PFSK-1 (cell line): ENCODE measurements around the gene KIF18A. TPM values are rescaled to one million over a fixed set of nuclear protein-coding genes. Genes with fewer than 3 reads are reported as not detected.

Experiments
- FOXP2 ChIP-seq: optimal IDR thresholded peaks from 2 replicates; pipeline ENCODE3; 2011; ENCODE audit warnings: borderline replicate concordance, control low read depth, inconsistent platforms; ENCODE audit not compliant: insufficient read depth; ENCODE audit errors: extremely low read length, extremely low read depth
- POLR2AphosphoS5 ChIP-seq: IDR thresholded peaks from 2 replicates; pipeline ENCODE4 v1.6.1; 2012; ENCODE audit warnings: low read depth, mild to moderate bottlenecking, control low read depth, low read length, moderate library complexity
- SIN3A ChIP-seq: IDR thresholded peaks from 2 replicates; pipeline ENCODE4 v1.6.1; 2012; ENCODE audit warnings: mild to moderate bottlenecking, low read length, moderate library complexity, borderline replicate concordance; ENCODE audit not compliant: insufficient read depth
- TAF1 ChIP-seq: IDR thresholded peaks from 2 replicates; pipeline ENCODE4 v1.6.1; 2012; ENCODE audit warnings: low read length, control low read depth, borderline replicate concordance; ENCODE audit not compliant: insufficient read depth
- polyA plus RNA-seq: library from polyadenylated mRNA; unstranded; fragments of >200 nt; gene quantifications from one replicate; pipeline ENCODE4 v1.2.1, GENCODE V29; 2012; ENCODE audit warnings: low read depth, missing spikeins; ENCODE audit not compliant: insufficient read length
- TF ChIP-seq, protein P1 (sequence below), 2 experiments: IDR thresholded peaks; 2 replicates each; pipeline versions ENCODE4 v1.6.1 to v1.8.0; 2011 to 2012; ENCODE audit warnings: low read depth in 2 of 2, low read length in 2 of 2, control low read depth in 1 of 2, inconsistent platforms in 1 of 2, mild to moderate bottlenecking in 1 of 2, moderate library complexity in 1 of 2; ENCODE audit not compliant: insufficient read depth in 1 of 2

The KIF18A gene
- polyA plus RNA-seq, result 2.5 TPM

DNA sequence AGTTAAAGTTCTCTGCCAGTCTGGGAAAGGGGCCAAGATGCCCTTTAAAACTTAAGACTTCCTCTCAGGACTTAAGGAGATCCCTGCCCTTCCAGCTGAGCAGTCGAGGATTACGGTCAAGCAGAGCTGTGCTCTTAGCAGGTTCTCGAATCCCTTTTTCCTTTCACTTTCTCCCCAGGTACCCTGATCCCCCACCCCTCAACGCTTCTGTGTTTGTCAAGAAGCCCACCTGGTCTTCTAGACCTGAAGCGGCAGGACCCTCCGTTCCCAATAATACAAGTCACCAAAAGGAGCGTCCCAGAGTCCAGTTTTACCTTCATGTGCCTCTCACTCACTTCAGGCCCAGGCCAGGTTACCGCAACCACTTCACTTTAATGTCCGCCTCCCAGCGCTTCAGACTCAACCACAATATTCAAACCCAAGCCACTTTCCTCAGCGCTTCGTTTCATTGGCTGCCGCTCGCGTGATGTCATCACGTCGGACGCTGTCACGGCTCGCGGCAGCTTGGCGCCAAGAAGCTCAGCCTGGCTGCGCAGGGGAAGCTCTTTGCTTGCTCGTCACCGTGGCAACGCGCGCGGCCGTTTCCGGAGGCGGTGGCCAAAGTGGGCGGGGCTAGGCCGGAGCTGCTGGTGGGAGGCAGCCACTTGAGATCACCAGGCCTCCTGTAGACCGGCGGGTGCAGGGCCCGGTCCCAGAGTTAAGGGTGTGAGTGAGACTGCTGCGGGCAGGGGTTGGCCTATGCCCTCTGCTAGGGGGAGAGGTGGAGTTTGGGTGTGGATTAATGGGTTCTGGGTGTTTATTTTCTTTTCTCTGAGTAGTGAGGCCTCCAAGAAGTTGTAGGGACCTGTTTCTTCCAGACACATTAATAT, at the start of gene KIF18A, which contains the start of gene METTL15:
KIF18A (minus strand) TSS at position 407 of the 869 bp plus-strand sequence. CDS start 10,209 bp downstream, outside the sequence.
METTL15 (plus strand) TSS at position 639 of the 869 bp plus-strand sequence. CDS start 4,947 bp downstream, outside the sequence.
- TF ChIP-seq FOXP2 (peak; percentile 88), SIN3A (no peak), TAF1 (peak; percentile 75; the same call in 1 of the 2 replicates), POLR2AphosphoS5 (peak; percentile 77; the same call in 1 of the 2 replicates)
- TF ChIP-seq, protein P1, sequence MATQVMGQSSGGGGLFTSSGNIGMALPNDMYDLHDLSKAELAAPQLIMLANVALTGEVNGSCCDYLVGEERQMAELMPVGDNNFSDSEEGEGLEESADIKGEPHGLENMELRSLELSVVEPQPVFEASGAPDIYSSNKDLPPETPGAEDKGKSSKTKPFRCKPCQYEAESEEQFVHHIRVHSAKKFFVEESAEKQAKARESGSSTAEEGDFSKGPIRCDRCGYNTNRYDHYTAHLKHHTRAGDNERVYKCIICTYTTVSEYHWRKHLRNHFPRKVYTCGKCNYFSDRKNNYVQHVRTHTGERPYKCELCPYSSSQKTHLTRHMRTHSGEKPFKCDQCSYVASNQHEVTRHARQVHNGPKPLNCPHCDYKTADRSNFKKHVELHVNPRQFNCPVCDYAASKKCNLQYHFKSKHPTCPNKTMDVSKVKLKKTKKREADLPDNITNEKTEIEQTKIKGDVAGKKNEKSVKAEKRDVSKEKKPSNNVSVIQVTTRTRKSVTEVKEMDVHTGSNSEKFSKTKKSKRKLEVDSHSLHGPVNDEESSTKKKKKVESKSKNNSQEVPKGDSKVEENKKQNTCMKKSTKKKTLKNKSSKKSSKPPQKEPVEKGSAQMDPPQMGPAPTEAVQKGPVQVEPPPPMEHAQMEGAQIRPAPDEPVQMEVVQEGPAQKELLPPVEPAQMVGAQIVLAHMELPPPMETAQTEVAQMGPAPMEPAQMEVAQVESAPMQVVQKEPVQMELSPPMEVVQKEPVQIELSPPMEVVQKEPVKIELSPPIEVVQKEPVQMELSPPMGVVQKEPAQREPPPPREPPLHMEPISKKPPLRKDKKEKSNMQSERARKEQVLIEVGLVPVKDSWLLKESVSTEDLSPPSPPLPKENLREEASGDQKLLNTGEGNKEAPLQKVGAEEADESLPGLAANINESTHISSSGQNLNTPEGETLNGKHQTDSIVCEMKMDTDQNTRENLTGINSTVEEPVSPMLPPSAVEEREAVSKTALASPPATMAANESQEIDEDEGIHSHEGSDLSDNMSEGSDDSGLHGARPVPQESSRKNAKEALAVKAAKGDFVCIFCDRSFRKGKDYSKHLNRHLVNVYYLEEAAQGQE (IDR thresholded peaks at IDR 0.05; ENCODE audit: insufficient read depth in 1 of 2, low read depth in 2 of 2, low read length in 2 of 2), result no peak

DNA sequence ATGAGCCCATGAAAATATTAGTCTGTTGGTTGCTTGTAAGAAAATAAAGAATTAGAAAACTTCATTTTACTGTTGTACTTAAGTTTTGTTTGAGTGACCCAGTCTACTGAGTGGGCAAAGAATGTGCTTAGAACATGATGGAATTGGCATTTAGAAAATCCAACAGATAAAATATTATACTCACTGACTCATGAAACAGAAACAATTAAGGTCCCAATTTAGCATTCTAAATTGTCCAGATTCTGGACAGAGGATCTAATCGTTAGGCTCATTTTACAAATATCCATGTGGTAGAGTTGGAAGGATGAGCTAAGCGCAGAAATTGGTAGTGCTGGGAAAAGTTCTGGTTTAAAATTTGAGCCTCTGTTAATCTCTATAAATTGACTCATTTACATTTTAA, 45.6 kb upstream of the KIF18A start:
- no peak for TF ChIP-seq SIN3A
- TF ChIP-seq POLR2AphosphoS5, result no peak
- TF ChIP-seq FOXP2, result no peak
- TF ChIP-seq TAF1, result no peak
- TF ChIP-seq, protein P1 (IDR thresholded peaks at IDR 0.05; ENCODE audit: insufficient read depth in 1 of 2, low read depth in 2 of 2, low read length in 2 of 2), result no peak

DNA sequence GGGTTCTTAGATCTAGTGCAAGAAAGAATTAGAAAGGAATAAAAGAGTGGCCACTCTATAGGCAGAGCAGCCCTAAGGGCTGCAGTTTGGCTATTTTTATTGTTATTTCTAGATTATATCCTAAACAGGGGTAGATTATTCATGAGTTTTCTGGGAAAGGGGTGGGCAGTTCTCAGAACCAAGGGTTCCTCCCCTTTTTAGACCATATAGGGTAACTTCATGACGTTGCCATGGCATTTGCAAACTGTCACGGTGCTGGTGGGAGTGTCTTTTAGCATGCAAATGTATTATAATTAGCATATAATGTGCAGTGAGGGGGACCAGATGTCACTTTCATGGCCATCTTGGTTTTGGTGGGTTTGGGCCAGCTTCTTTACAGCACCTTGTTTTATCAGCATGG, 44.8 kb upstream of the KIF18A start:
- no peak for TF ChIP-seq FOXP2
- TF ChIP-seq TAF1, result no peak
- no peak for TF ChIP-seq SIN3A
- TF ChIP-seq, protein P1 (IDR thresholded peaks at IDR 0.05; ENCODE audit: insufficient read depth in 1 of 2, low read depth in 2 of 2, low read length in 2 of 2), result no peak
- TF ChIP-seq POLR2AphosphoS5, result no peak

DNA sequence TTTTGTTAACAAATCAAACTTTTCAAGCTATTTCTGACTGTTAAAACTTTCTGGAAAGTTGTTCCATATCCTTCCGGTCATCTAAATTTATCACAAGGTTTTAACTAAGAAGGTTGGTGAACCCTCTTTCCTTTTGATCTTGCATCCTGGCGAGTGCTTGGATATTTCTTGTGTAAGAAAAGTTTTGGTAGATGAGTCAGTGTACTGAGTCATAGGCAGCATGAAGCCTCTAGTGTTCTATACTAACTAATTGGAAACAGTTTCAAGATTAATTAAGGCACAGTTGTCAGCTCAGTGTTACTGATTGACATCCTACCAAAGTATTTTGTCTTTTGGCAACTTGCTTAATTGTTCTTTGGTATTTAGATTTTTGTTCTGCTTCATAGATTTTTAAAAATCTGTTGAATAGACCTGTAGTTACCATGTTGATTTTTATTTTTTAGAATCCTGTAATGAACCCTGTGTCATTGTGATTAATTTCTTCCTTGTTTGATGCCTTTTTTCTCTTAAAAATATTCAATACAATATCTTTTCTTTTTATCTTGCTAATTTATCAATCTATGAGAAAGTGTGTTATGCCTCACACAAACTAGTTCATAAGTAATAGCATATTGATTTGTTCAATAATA, 38.3 kb upstream of the KIF18A start:
- TF ChIP-seq SIN3A (no peak), FOXP2 (no peak), POLR2AphosphoS5 (no peak), TAF1 (no peak)
- TF ChIP-seq, protein P1 (IDR thresholded peaks at IDR 0.05; ENCODE audit: insufficient read depth in 1 of 2, low read depth in 2 of 2, low read length in 2 of 2), result no peak
